SK-N-SH (cell line): ENCODE measurements around the gene FAM240B. TPM values are rescaled to one million over a fixed set of nuclear protein-coding genes. Genes with fewer than 3 reads are reported as not detected.

Experiments used
- CTCF ChIA-PET: fragments of 300-600, 350-600 bp; formaldehyde crosslinking; extraction: SDS; loops from one replicate; lab custom pipeline; 2021; lab: Yijun Ruan, JAX
- POLR2A ChIA-PET: fragments of 350-600 bp; sonication (Branson Sonifier 250); formaldehyde crosslinking; extraction: SDS; loops from one replicate; lab custom pipeline; 2020; ENCODE audit warnings: antibody characterized with exemption, inconsistent platforms; lab: Yijun Ruan, JAX
- DNase-seq: peaks from one replicate; pipeline ENCODE4 v3.0.0; 2012
- H2AFZ ChIP-seq: fragments of 200-600 bp; sonication (generic); 2 replicates; pipeline ENCODE4 v1.8.1; 2016; ENCODE audit warnings: antibody characterized with exemption, mild to moderate bottlenecking, low read depth
- H3F3A ChIP-seq: fragments of 200-600 bp; sonication (generic); replicated peaks from 2 replicates; pipeline ENCODE3; 2016; ENCODE audit warnings: antibody characterized with exemption, mild to moderate bottlenecking; ENCODE audit not compliant: insufficient read depth
- H3K27ac ChIP-seq, 2 experiments: fragments of 200-500 bp in 1 of 2; fragments of 200-600 bp in 1 of 2; sonication (Bioruptor generic) in 1 of 2; sonication (generic), shearing (Covaris generic) in 1 of 2; 2 replicates each; pipeline versions ENCODE4 v1.5.1 to v1.6.1; 2014 to 2016; ENCODE audit warnings: low read depth in 2 of 2, inconsistent platforms in 1 of 2, low read length in 1 of 2, mild to moderate bottlenecking in 1 of 2, mixed read lengths in 1 of 2
- H3K27me3 ChIP-seq: fragments of 200-600 bp; sonication (generic), shearing (Covaris generic); 2 replicates; pipeline ENCODE4 v1.6.1; 2016; ENCODE audit warnings: mixed run types; ENCODE audit not compliant: insufficient read depth
- H3K36me3 ChIP-seq, 2 experiments: fragments of 200-500 bp in 1 of 2; fragments of 200-600 bp in 1 of 2; sonication (Bioruptor generic) in 1 of 2; sonication (generic) in 1 of 2; replicated peaks in 1 of 2; 2 replicates each; pipeline versions ENCODE3 to v1.5.1; 2014 to 2016; ENCODE audit warnings: low read length in 1 of 2, mild to moderate bottlenecking in 1 of 2; ENCODE audit not compliant: insufficient read depth in 2 of 2, control insufficient read depth in 1 of 2
- H3K4me1 ChIP-seq, 2 experiments: fragments of 200-500 bp in 1 of 2; fragments of 200-600 bp in 1 of 2; sonication (Bioruptor generic) in 1 of 2; sonication (generic), shearing (Covaris generic) in 1 of 2; 2 replicates each; pipeline versions ENCODE4 v1.5.1 to v1.6.1; 2014 to 2016; ENCODE audit warnings: low read depth in 1 of 2, low read length in 1 of 2, mixed run types in 1 of 2; ENCODE audit not compliant: insufficient read depth in 2 of 2, control insufficient read depth in 1 of 2
- H3K4me2 ChIP-seq: fragments of 200-600 bp; sonication (generic), shearing (Covaris generic); 2 replicates; pipeline ENCODE4 v1.6.1; 2017; ENCODE audit warnings: mixed run types
- H3K4me3 ChIP-seq, 2 experiments: fragments of 200-500 bp in 1 of 2; fragments of 200-600 bp in 1 of 2; sonication (Bioruptor generic) in 1 of 2; sonication (generic), shearing (Covaris generic) in 1 of 2; 2 replicates each; pipeline versions ENCODE4 v1.5.1 to v1.8.1; 2014 to 2016; ENCODE audit warnings: low read depth in 2 of 2, inconsistent platforms in 1 of 2, low read length in 1 of 2, mild to moderate bottlenecking in 1 of 2, mixed read lengths in 1 of 2, moderate library complexity in 1 of 2
- H3K79me2 ChIP-seq: fragments of 200-600 bp; sonication (generic); 2 replicates; pipeline ENCODE4 v1.8.1; 2017; ENCODE audit warnings: mild to moderate bottlenecking; ENCODE audit not compliant: insufficient read depth
- H3K9ac ChIP-seq: fragments of 200-600 bp; sonication (generic); 2 replicates; pipeline ENCODE4 v1.6.1; 2017; ENCODE audit warnings: mixed run types
- H3K9me2 ChIP-seq: fragments of 200-600 bp; sonication (generic); 2 replicates; pipeline ENCODE4 v1.6.1; 2017; ENCODE audit warnings: mixed run types
- H3K9me3 ChIP-seq: fragments of 200-600 bp; sonication (generic); 2 replicates; pipeline ENCODE4 v1.6.1; 2017; ENCODE audit warnings: mixed run types, mild to moderate bottlenecking, moderate library complexity
- H4K20me1 ChIP-seq: fragments of 200-600 bp; sonication (generic); 2 replicates; pipeline ENCODE4 v1.6.1; 2017; ENCODE audit warnings: mild to moderate bottlenecking, mixed run types; ENCODE audit not compliant: insufficient read depth
- CHD2 ChIP-seq: fragments of 150-350 bp; IDR thresholded peaks from 2 replicates; pipeline ENCODE4 v1.6.1; 2018; ENCODE audit warnings: low read length; ENCODE audit not compliant: partially characterized antibody
- CTCF ChIP-seq: fragments of 200-600 bp; sonication (generic); IDR thresholded peaks from 2 replicates; pipeline ENCODE4 v1.6.1; 2017; ENCODE audit warnings: antibody characterized with exemption, mild to moderate bottlenecking, moderate library complexity
- EZH2phosphoT487 ChIP-seq: fragments of 200-600 bp; sonication (generic); IDR thresholded peaks from 2 replicates; pipeline ENCODE4 v1.6.1; 2017; ENCODE audit warnings: low read depth, mixed run types, mild to moderate bottlenecking, antibody characterized with exemption, moderate library complexity, borderline replicate concordance
- GATA2 ChIP-seq: sonication (generic); formaldehyde crosslinking; IDR thresholded peaks from 2 replicates; pipeline ENCODE4 v1.5.0; 2020; ENCODE audit warnings: mild to moderate bottlenecking, missing genetic modification reagents
- NFIC ChIP-seq: IDR thresholded peaks from 2 replicates; pipeline ENCODE4 v1.4.0; 2012; ENCODE audit warnings: borderline replicate concordance
- POLR2AphosphoS5 ChIP-seq: IDR thresholded peaks from 2 replicates; pipeline ENCODE4 v1.6.1; 2012; ENCODE audit warnings: low read depth, low read length
- RAD21 ChIP-seq: IDR thresholded peaks from 2 replicates; pipeline ENCODE4 v1.6.1; 2012; ENCODE audit warnings: mild to moderate bottlenecking, low read length
- RCOR1 ChIP-seq: fragments of 150-350 bp; IDR thresholded peaks from 2 replicates; pipeline ENCODE4 v1.6.1; 2017; ENCODE audit warnings: antibody characterized with exemption, low read length
- RXRA ChIP-seq: IDR thresholded peaks from 2 replicates; pipeline ENCODE4 v1.4.0; 2012; ENCODE audit warnings: low read depth, mild to moderate bottlenecking, borderline replicate concordance
- SIN3A ChIP-seq: IDR thresholded peaks from 2 replicates; pipeline ENCODE4 v1.6.1; 2012; ENCODE audit warnings: low read depth, mild to moderate bottlenecking, low read length, moderate library complexity, borderline replicate concordance
- SMC3 ChIP-seq: IDR thresholded peaks from 2 replicates; pipeline ENCODE4 v1.6.1; 2012; ENCODE audit warnings: low read depth, low read length, improper control_type of control experiment
- USF1 ChIP-seq: IDR thresholded peaks from 2 replicates; pipeline ENCODE4 v1.4.0; 2012; ENCODE audit warnings: low read depth, borderline replicate concordance
- YY1 ChIP-seq: IDR thresholded peaks from 2 replicates; pipeline ENCODE4 v1.4.0; 2012; ENCODE audit warnings: low read depth, mild to moderate bottlenecking
- WGBS: methylation state at CpG from one replicate; pipeline ENCODE4 v1.1.6; 2017; ENCODE audit warnings: low lambda C conversion rate; 5-methylcytosine and 5-hydroxymethylcytosine counted together
- polyA plus RNA-seq, 3 experiments: library from polyadenylated mRNA; depleted of rRNA; stranded (reverse); fragments of >200 nt; gene quantifications; 2 replicates each; pipeline ENCODE4 v1.2.3, GENCODE V29; 2012
- TF ChIP-seq, protein P1 (sequence below): fragments of 150-350 bp; IDR thresholded peaks from 2 replicates; pipeline ENCODE4 v1.6.1; 2017; ENCODE audit warnings: antibody characterized with exemption, low read length, low read depth, borderline replicate concordance

Gene FAM240B
- polyA plus RNA-seq, 1 of the 3 experiments (the other 2 are of a cell fraction) = not detected

DNA sequence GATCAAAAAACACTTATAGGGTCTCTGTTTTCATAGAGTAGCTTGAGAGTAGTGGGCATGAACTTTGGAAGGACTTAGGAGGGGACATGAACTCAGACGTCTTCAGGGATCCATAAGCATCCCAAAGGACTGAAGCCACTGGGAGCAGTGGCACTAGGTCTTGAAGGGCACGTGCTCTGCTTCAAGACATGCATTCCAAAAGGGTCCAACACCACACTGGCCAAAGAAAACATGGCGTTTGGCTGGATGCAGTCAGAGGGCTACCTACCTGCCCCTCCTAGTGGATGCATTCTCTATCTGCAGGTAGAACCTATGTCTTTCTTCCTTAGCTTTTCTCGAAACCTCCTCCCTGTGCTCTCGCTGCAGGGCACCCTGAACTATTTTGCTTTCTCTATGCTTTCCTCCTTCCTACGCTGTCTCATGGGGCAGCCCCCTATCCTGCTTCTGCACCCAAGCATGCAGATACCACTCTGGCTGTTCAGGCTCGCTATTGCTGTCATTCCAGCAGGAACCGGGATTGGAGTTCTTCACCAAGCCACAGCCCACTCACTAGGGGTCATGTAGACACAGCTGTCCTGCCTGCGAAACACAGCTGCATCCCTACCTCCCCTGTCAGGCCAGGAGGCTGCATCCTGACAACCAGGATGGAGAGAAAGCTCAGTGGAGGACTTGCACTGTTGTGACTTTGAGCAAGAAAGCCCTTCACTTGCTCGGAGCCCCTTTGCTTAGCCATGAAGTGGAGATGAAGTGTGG, 11.9 kb downstream of the FAM240B start:
- no peak overlapping the region for H3K4me2 ChIP-seq
- H3K36me3 ChIP-seq = no peaks in the 10 kb centered on the region
- H2AFZ ChIP-seq = no peak overlapping the region
- no peak overlapping the region for H3K9ac ChIP-seq
- H3K27ac ChIP-seq = peak overlapping the region in 1 of 2 experiments; percentile 60; a peak in 2 of 4 replicates
- H3K4me3 ChIP-seq = no peak overlapping the region
- POLR2A ChIA-PET = no interaction called here
- no peaks in the 10 kb centered on the region for H3F3A ChIP-seq
- no peaks in the 10 kb centered on the region for H3K9me2 ChIP-seq
- no peaks in the 10 kb centered on the region for H3K27me3 ChIP-seq
- no peaks in the 10 kb centered on the region for H3K79me2 ChIP-seq
- no peak for DNase-seq
- 46% methylated on average over 7 of the region's 10 CpGs for WGBS
- CTCF ChIA-PET = interaction anchor here (0.8 to 1.4 kb wide), 2 partner anchors 11 to 87 kb away, joined by 3 to 4 read pairs; no protein-coding TSS in a partner anchor
- peaks cover 0 to 25% of the 10 kb centered on the region in 2 experiments; a peak in 2 of 4 replicates for H3K4me1 ChIP-seq
- no peaks in the 10 kb centered on the region for H3K9me3 ChIP-seq
- TF ChIP-seq RXRA = no peak
- TF ChIP-seq CTCF = peak; percentile 25
- no peak for TF ChIP-seq RCOR1
- TF ChIP-seq RAD21 = peak; percentile 13; the same call in 1 of the 2 replicates
- no peak for TF ChIP-seq SMC3
- H4K20me1 ChIP-seq = no peaks in the 10 kb centered on the region

DNA sequence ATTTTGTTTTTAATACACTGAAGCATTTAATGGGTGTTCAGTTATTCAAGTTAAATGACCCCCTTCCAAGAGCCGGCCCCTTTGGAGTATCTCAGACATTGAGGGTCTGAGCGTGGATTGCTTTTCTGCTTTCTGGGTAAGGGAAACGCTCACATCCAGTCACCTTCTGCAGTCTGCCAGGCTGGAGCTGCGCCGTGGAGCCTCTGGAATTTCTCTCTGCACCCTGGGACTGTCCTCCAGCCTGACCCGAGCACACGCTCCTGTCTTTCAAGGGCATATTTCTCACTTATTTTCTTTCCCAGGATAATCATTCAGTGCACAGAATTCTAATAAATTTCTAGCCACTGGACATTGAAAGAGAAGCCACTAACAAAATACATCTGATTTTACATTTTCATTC, 13.4 kb downstream of the FAM240B start:
- Histone ChIP-seq H2AFZ (no peak overlapping the region), H3K4me1 (peaks cover 0 to 17% of the 10 kb centered on the region in 2 experiments; a peak in 1 of 4 replicates), H3K4me2 (no peak overlapping the region), H3K9ac (no peak overlapping the region), H3F3A (no peaks in the 10 kb centered on the region), H3K27me3 (no peaks in the 10 kb centered on the region), H3K4me3 (no peak overlapping the region), H3K79me2 (no peaks in the 10 kb centered on the region), H3K36me3 (no peaks in the 10 kb centered on the region), H3K9me2 (no peaks in the 10 kb centered on the region), H4K20me1 (no peaks in the 10 kb centered on the region), H3K27ac (no peak overlapping the region), H3K9me3 (no peaks in the 10 kb centered on the region)
- ChIA-PET POLR2A (no interaction called here), CTCF (interaction anchor here (1.0 kb wide), 1 partner anchor 9 kb away, joined by 3 read pairs; no protein-coding TSS in a partner anchor)
- 60% methylated on average over 4 of the region's 7 CpGs for WGBS
- no peak for DNase-seq
- TF ChIP-seq EZH2phosphoT487 = no peak
- TF ChIP-seq YY1 = no peak
- no peak for TF ChIP-seq GATA2 (CRISPR knock-in tag)
- TF ChIP-seq SIN3A = no peak
- TF ChIP-seq POLR2AphosphoS5 = no peak
- TF ChIP-seq CHD2 = no peak
- TF ChIP-seq, protein P1, sequence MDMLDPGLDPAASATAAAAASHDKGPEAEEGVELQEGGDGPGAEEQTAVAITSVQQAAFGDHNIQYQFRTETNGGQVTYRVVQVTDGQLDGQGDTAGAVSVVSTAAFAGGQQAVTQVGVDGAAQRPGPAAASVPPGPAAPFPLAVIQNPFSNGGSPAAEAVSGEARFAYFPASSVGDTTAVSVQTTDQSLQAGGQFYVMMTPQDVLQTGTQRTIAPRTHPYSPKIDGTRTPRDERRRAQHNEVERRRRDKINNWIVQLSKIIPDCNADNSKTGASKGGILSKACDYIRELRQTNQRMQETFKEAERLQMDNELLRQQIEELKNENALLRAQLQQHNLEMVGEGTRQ = no peak
- TF ChIP-seq RCOR1 = no peak
- TF ChIP-seq USF1 = no peak
- no peak for TF ChIP-seq NFIC
